B cell (primary cell): Measurements from ENCODE around the gene TUBB4B. TPM values are rescaled to one million over a fixed set of nuclear protein-coding genes. Genes with fewer than 3 reads are reported as not detected.

Experiments
- ATAC-seq: fragments of 200-7000 bp; cut with Tn5 transposase; one replicate; pipeline ENCODE4 v1.10.0; 2021; ENCODE audit warnings: low read depth, mild to moderate bottlenecking, moderate number of reproducible peaks, moderate library complexity
- CTCF ChIA-PET: fragments of 350-600 bp; sonication (Branson Sonifier 250); formaldehyde crosslinking; loops from one replicate; lab custom pipeline; 2021; ENCODE audit warnings: antibody characterized with exemption, inconsistent platforms; lab: Charles Lee
- POLR2A ChIA-PET: fragments of 350-600 bp; sonication (Branson Sonifier 250); formaldehyde crosslinking; loops from one replicate; lab custom pipeline; 2021; ENCODE audit warnings: antibody characterized with exemption; lab: Charles Lee
- DNase-seq: peaks from one replicate; pipeline ENCODE4 v3.0.0; 2013
- H2AFZ ChIP-seq: 2 replicates; pipeline ENCODE4 v1.6.1; 2012; ENCODE audit warnings: mild to moderate bottlenecking, low read depth, low read length; ENCODE audit not compliant: insufficient read depth, poor library complexity, severe bottlenecking
- H3K27ac ChIP-seq, 2 donors: 1 replicate in 1 of 2; 2 replicates in 1 of 2; pipeline ENCODE4 v1.5.1; 2012 to 2013; ENCODE audit warnings: low read length in 2 of 2, mild to moderate bottlenecking in 2 of 2, moderate library complexity in 1 of 2
- H3K27me3 ChIP-seq, 4 experiments: fragments of 200-600 bp in 1 of 4; sonication (generic) in 1 of 4; replicated peaks in 1 of 4; 1 replicate in 2 of 4; 2 replicates in 2 of 4; pipeline versions ENCODE4 v1.6.1 to v1.7.0; 2013 to 2016; ENCODE audit warnings: low read length in 3 of 4, mild to moderate bottlenecking in 2 of 4, mixed read lengths in 1 of 4, moderate library complexity in 1 of 4; ENCODE audit not compliant: insufficient read depth in 4 of 4, control insufficient read depth in 3 of 4; ENCODE audit errors: control extremely low read depth in 1 of 4
- H3K36me3 ChIP-seq, 2 experiments: replicated peaks in 1 of 2; 1 replicate in 1 of 2; 2 replicates in 1 of 2; pipeline versions ENCODE4 v1.6.1 to v1.7.1; 2013; ENCODE audit warnings: low read length in 1 of 2; ENCODE audit not compliant: insufficient read depth in 2 of 2, control insufficient read depth in 1 of 2; ENCODE audit errors: control extremely low read depth in 1 of 2, extremely low read depth in 1 of 2
- H3K4me1 ChIP-seq, 2 donors: fragments of 200-600 bp in 1 of 2; sonication (generic) in 1 of 2; 1 replicate in 1 of 2; 2 replicates in 1 of 2; pipeline versions ENCODE4 v1.5.1 to v1.6.1; 2013 to 2017; ENCODE audit warnings: low read length in 2 of 2; ENCODE audit not compliant: control insufficient read depth in 2 of 2, insufficient read depth in 2 of 2
- H3K4me2 ChIP-seq: replicated peaks from 2 replicates; pipeline ENCODE3; 2012; ENCODE audit warnings: mild to moderate bottlenecking, low read depth, low read length; ENCODE audit not compliant: poor library complexity, severe bottlenecking
- H3K4me3 ChIP-seq, 5 experiments: fragments of 200-600 bp in 1 of 5; sonication (generic) in 1 of 5; 1 replicate in 3 of 5; 2 replicates in 2 of 5; pipeline versions ENCODE4 v1.5.1 to v1.7.0; 2011 to 2016; ENCODE audit warnings: low read length in 4 of 5, mild to moderate bottlenecking in 4 of 5, low read depth in 2 of 5, control low read depth in 1 of 5, moderate library complexity in 1 of 5; ENCODE audit not compliant: insufficient read depth in 1 of 5; ENCODE audit errors: control extremely low read depth in 1 of 5, extremely low read depth in 1 of 5
- H3K79me2 ChIP-seq: fragments of 200-600 bp; sonication (generic); one replicate; pipeline ENCODE4 v1.6.0; 2016; ENCODE audit warnings: low read length; ENCODE audit not compliant: control insufficient read depth, insufficient read depth
- H3K9ac ChIP-seq: fragments of 200-600 bp; sonication (generic); 2 replicates; pipeline ENCODE4 v1.6.1; 2017; ENCODE audit warnings: mild to moderate bottlenecking, low read length, moderate library complexity
- H3K9me3 ChIP-seq, 3 donors: one replicate each; pipeline versions ENCODE4 v1.6.1 to v1.7.1; 2013; ENCODE audit warnings: low read length in 2 of 3; ENCODE audit not compliant: control insufficient read depth in 2 of 3, insufficient read depth in 1 of 3; ENCODE audit errors: control extremely low read depth in 1 of 3
- H4K20me1 ChIP-seq: 2 replicates; pipeline ENCODE4 v1.6.0; 2012; ENCODE audit warnings: mild to moderate bottlenecking, low read length; ENCODE audit not compliant: insufficient read depth, control insufficient read depth, poor library complexity, severe bottlenecking
- H3K27ac Mint-ChIP-seq: one replicate; pipeline ENCODE4 v1.8.0; 2021; ENCODE audit warnings: mixed read lengths
- H3K27me3 Mint-ChIP-seq: one replicate; pipeline ENCODE4 v1.8.0; 2021; ENCODE audit warnings: mixed read lengths
- H3K4me1 Mint-ChIP-seq: one replicate; pipeline ENCODE4 v1.8.0; 2021; ENCODE audit warnings: mixed read lengths
- H3K4me3 Mint-ChIP-seq: one replicate; pipeline ENCODE4 v1.8.0; 2021; ENCODE audit warnings: mixed read lengths
- H3K9me3 Mint-ChIP-seq: one replicate; pipeline ENCODE4 v1.8.0; 2022; ENCODE audit warnings: mixed read lengths; ENCODE audit not compliant: insufficient read depth
- EZH2 ChIP-seq: IDR thresholded peaks from 2 replicates; pipeline ENCODE4 v1.6.1; 2012; ENCODE audit warnings: borderline replicate concordance, low read depth, mild to moderate bottlenecking, moderate library complexity, low read length; ENCODE audit not compliant: insufficient read depth, poor library complexity, severe bottlenecking
- WGBS: methylation state at CpG from one replicate; pipeline ENCODE4 v1.1.5; 2013; ENCODE audit warnings: missing lambda C conversion rate; ENCODE audit not compliant: insufficient coverage; 5-methylcytosine and 5-hydroxymethylcytosine counted together
- intact Hi-C: fragments of 100-400 bp; cut with micrococcal nuclease; formaldehyde crosslinking; loops from one replicate; pipeline ENCODE4 v1.10.0; 2022
- polyA plus RNA-seq: library from polyadenylated mRNA; depleted of rRNA; stranded (reverse); fragments of >200 nt; gene quantifications from 2 replicates; pipeline ENCODE4 v1.2.3, GENCODE V29; 2012
- total RNA-seq, 2 donors: library from RNA; stranded (reverse); fragments of 120-200 nt in 1 of 2; gene quantifications; 1 replicate in 1 of 2; 2 replicates in 1 of 2; pipeline versions ENCODE4 v1.2.3 to v1.2.4, GENCODE V29; 2013 to 2022
- TF ChIP-seq, protein P1 (sequence below): fragments of 200-600 bp; IDR thresholded peaks from one replicate; pipeline ENCODE4 v1.8.0; 2022; ENCODE audit warnings: antibody characterized with exemption, mild to moderate bottlenecking

Gene TUBB4B
- total and polyA plus RNA-seq, 2 donors (not counting 1 experiment from before 2014, with no cell fraction given): 110 to 261 TPM

DNA sequence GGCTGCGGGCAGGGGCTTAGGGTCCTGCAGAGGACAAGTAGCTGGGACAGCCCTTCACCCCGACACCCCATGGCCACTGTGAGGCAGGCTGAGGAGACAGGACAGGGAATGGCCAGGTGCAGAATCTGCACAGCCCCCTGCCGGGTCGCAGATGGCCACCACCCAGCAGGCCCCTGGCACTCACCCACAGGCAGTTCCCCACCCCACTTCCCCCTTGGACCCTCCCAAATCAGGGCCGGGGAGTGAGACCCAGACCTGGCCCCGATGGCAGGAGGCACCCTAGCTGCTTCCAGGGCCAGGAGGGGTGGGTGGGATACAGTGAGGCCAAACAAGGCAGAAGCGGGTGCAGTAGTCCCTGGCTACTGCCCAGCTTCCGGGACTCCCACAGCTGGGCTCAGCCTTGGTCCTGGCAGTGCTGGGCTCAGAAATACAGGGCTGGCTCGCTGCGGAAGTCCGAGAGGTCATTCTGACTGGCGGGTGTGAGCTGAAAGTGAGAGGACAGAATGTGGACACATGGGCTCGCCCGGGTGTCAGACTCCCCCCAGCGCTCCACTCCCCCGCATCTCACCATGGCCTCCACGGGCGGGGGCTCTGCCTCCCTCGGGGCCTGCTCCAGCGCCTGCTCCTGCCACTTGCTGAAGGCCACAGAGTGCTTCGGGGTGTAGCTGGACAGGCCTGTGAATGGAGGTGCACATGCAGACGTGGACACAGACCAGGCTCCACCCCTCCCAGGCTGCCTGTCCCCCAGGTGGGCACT lies 49.2 kb upstream of the TUBB4B start:
- H3K9me3 Mint-ChIP-seq: no peaks in the 10 kb centered on the region

DNA sequence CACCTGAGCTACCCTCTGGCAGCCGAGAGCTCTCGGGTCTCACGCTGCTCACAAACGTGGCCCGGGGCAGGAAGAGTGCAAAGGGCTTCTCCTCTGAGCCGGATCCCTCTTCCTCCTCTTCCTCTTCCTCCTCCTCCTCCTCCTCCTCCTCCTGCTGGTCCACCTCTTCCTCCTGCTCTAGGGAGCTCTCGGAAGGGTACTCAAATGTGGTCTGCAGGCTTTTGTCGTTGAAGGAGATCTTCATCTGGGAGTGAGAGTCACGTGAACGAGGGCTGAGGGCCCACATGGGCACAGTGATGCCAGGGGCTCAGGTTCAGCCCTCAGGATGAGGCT lies 48.7 kb upstream of the TUBB4B start:
- intact Hi-C loops: no loop called here
- ATAC-seq (no peak), DNase-seq (no peak)
- Mint-ChIP-seq H3K4me1 (peaks cover 23% of the 10 kb centered on the region), H3K27me3 (no peaks in the 10 kb centered on the region), H3K27ac (no peak overlapping the region), H3K9me3 (no peaks in the 10 kb centered on the region), H3K4me3 (no peak overlapping the region)
- ChIA-PET CTCF (interaction anchor here (1.1 kb wide), 1 partner anchor 74 kb away, joined by 3 read pairs; no protein-coding TSS in a partner anchor), POLR2A (no interaction called here)
- no peak overlapping the region for H3K4me2 ChIP-seq
- peaks cover 0 to 19% of the 10 kb centered on the region in 2 experiments for H3K36me3 ChIP-seq
- H3K4me1 ChIP-seq: peaks cover 15 to 25% of the 10 kb centered on the region in 2 donors
- peaks cover 0 to 3% (median 0%) of the 10 kb centered on the region in 3 donors for H3K9me3 ChIP-seq
- WGBS: 98% methylated on average over 4 of the region's 10 CpGs
- H3K27ac ChIP-seq: no peak overlapping the region
- peaks cover 40% of the 10 kb centered on the region for H4K20me1 ChIP-seq
- H3K9ac ChIP-seq: no peak overlapping the region
- H3K79me2 ChIP-seq: peaks cover 82% of the 10 kb centered on the region
- no peaks in the 10 kb centered on the region for H3K27me3 ChIP-seq
- TF ChIP-seq EZH2: no peak
- TF ChIP-seq, protein P1, sequence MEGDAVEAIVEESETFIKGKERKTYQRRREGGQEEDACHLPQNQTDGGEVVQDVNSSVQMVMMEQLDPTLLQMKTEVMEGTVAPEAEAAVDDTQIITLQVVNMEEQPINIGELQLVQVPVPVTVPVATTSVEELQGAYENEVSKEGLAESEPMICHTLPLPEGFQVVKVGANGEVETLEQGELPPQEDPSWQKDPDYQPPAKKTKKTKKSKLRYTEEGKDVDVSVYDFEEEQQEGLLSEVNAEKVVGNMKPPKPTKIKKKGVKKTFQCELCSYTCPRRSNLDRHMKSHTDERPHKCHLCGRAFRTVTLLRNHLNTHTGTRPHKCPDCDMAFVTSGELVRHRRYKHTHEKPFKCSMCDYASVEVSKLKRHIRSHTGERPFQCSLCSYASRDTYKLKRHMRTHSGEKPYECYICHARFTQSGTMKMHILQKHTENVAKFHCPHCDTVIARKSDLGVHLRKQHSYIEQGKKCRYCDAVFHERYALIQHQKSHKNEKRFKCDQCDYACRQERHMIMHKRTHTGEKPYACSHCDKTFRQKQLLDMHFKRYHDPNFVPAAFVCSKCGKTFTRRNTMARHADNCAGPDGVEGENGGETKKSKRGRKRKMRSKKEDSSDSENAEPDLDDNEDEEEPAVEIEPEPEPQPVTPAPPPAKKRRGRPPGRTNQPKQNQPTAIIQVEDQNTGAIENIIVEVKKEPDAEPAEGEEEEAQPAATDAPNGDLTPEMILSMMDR: no peak
- no peak overlapping the region for H3K4me3 ChIP-seq
- H2AFZ ChIP-seq: no peak overlapping the region

More for the DNA sequence above, 49.2 kb upstream of the TUBB4B start:
- H3K36me3 ChIP-seq: peaks cover 0 to 19% of the 10 kb centered on the region in 2 experiments
- peaks cover 28% of the 10 kb centered on the region for H3K4me1 Mint-ChIP-seq
- intact Hi-C loops: no loop called here
- peaks cover 0 to 3% (median 0%) of the 10 kb centered on the region in 3 donors for H3K9me3 ChIP-seq
- no peak overlapping the region for H3K4me2 ChIP-seq
- no peak overlapping the region for H3K4me3 Mint-ChIP-seq
- H3K27ac Mint-ChIP-seq: no peak overlapping the region
- H2AFZ ChIP-seq: no peak overlapping the region
- WGBS: 98% methylated on average over 21 of the region's 22 CpGs
- H3K4me1 ChIP-seq: peaks cover 20 to 31% of the 10 kb centered on the region in 2 donors
- no peak overlapping the region for H3K9ac ChIP-seq
- H4K20me1 ChIP-seq: peaks cover 39% of the 10 kb centered on the region
- H3K27me3 ChIP-seq: no peaks in the 10 kb centered on the region
- CTCF ChIA-PET: interaction anchor here (1.1 kb wide), 1 partner anchor 74 kb away, joined by 3 read pairs; no protein-coding TSS in a partner anchor
- DNase-seq (no peak), ATAC-seq (no peak)
- no peak overlapping the region for H3K27ac ChIP-seq
- POLR2A ChIA-PET: no interaction called here
- TF ChIP-seq, protein P1: no peak
- TF ChIP-seq EZH2: no peak
- no peaks in the 10 kb centered on the region for H3K27me3 Mint-ChIP-seq
- H3K4me3 ChIP-seq: no peak overlapping the region
- peaks cover 85% of the 10 kb centered on the region for H3K79me2 ChIP-seq
